PC-9 (cell line): ENCODE measurements around the gene CBX1. TPM values are rescaled to one million over a fixed set of nuclear protein-coding genes. Genes with fewer than 3 reads are reported as not detected.
"Not testable (repeated sequence)": the region's sequence is repeated elsewhere in the genome, so short reads cannot be mapped to it uniquely, and the experiment has no call there.

Experiments
- BruUV-seq: library from RNA; stranded (reverse); fragments of 400-500 nt; replicated peaks from 2 replicates; lab custom pipeline; 2021; lab: Mats Ljungman, UMichigan
- CTCF ChIA-PET: fragments of 300-600 bp; sonication (Branson Sonifier 250); formaldehyde crosslinking; loops from one replicate; lab custom pipeline; 2022; ENCODE audit warnings: antibody characterized with exemption; lab: Charles Lee
- POLR2A ChIA-PET: fragments of 300-600 bp; sonication (Branson Sonifier 250); formaldehyde crosslinking; loops from one replicate; lab custom pipeline; 2022; ENCODE audit warnings: antibody characterized with exemption; ENCODE audit not compliant: unreplicated experiment; lab: Charles Lee
- DNase-seq, 2 experiments: peaks; one replicate each; pipeline versions ENCODE4 v3.0.0 to v3.0.0-alpha.2; 2015 to 2022; ENCODE audit warnings: mixed read lengths in 1 of 2
- H2AFZ ChIP-seq: fragments of 200-600 bp; sonication (generic); 2 replicates; pipeline ENCODE4 v1.8.1; 2017; ENCODE audit warnings: antibody characterized with exemption
- H3F3A ChIP-seq: fragments of 200-600 bp; sonication (generic); 2 replicates; pipeline ENCODE4 v1.8.1; 2017; ENCODE audit warnings: antibody characterized with exemption, mild to moderate bottlenecking, low read depth; ENCODE audit not compliant: insufficient read depth
- H3K27ac ChIP-seq: fragments of 200-600 bp; sonication (generic); 2 replicates; pipeline ENCODE4 v1.6.1; 2016; ENCODE audit warnings: mixed run types
- H3K27me3 ChIP-seq: fragments of 200-600 bp; sonication (generic); 2 replicates; pipeline ENCODE4 v1.6.1; 2016; ENCODE audit warnings: low read depth, mixed run types; ENCODE audit not compliant: insufficient read depth
- H3K36me3 ChIP-seq: fragments of 200-600 bp; sonication (generic); 2 replicates; pipeline ENCODE4 v1.6.1; 2016; ENCODE audit warnings: low read depth, mixed run types
- H3K4me1 ChIP-seq: fragments of 200-600 bp; sonication (generic); replicated peaks from 2 replicates; pipeline ENCODE4 v1.6.1; 2016; ENCODE audit warnings: mixed run types; ENCODE audit not compliant: insufficient read depth
- H3K4me2 ChIP-seq: fragments of 200-600 bp; sonication (generic); 2 replicates; pipeline ENCODE4 v1.6.1; 2017; ENCODE audit warnings: mixed run types
- H3K4me3 ChIP-seq: fragments of 200-600 bp; sonication (generic); 2 replicates; pipeline ENCODE4 v1.6.1; 2016; ENCODE audit warnings: mixed run types
- H3K79me2 ChIP-seq: fragments of 200-600 bp; sonication (generic); 2 replicates; pipeline ENCODE4 v1.6.1; 2017; ENCODE audit warnings: low read depth, mixed run types
- H3K9me2 ChIP-seq: fragments of 200-600 bp; sonication (generic); 2 replicates; pipeline ENCODE4 v1.8.1; 2017; ENCODE audit warnings: mild to moderate bottlenecking; ENCODE audit not compliant: insufficient read depth
- H3K9me3 ChIP-seq: fragments of 200-600 bp; sonication (generic); 2 replicates; pipeline ENCODE4 v1.8.1; 2016; ENCODE audit warnings: low read depth; ENCODE audit not compliant: insufficient read depth
- H4K20me1 ChIP-seq: fragments of 200-600 bp; sonication (generic); 2 replicates; pipeline ENCODE4 v1.8.1; 2017; ENCODE audit not compliant: insufficient read depth
- CTCF ChIP-seq: fragments of 200-600 bp; sonication (generic); conservative IDR thresholded peaks from 2 replicates; pipeline ENCODE4 v1.6.1; 2017; ENCODE audit warnings: mixed run types, antibody characterized with exemption, mild to moderate bottlenecking, moderate library complexity
- EZH2 ChIP-seq: fragments of 200-600 bp; sonication (generic); IDR thresholded peaks from 2 replicates; pipeline ENCODE4 v1.8.0; 2017; ENCODE audit warnings: antibody characterized with exemption, low read depth
- intact Hi-C: fragments of 100-400 bp; cut with micrococcal nuclease; formaldehyde crosslinking; loops from one replicate; pipeline ENCODE4 v1.10.0; 2022; ENCODE audit not compliant: unreplicated experiment
- total RNA-seq: library from RNA; stranded (reverse); gene quantifications from 2 replicates; pipeline ENCODE4 v1.2.3, GENCODE V29; 2021

CBX1 gene
- total RNA-seq, 1 experiment from 2014 or later, result 93.9 TPM

- Histone ChIP-seq H3K79me2 (no peaks in the 10 kb centered on the region), H3F3A (peaks cover 12% of the 10 kb centered on the region; the same call in 1 of the 2 replicates), H3K27ac (no peak overlapping the region), H4K20me1 (no peaks in the 10 kb centered on the region), H3K4me2 (peak overlapping the region; percentile 74; the same call in 1 of the 2 replicates), H3K4me3 (no peak overlapping the region), H3K4me1 (no peaks in the 10 kb centered on the region), H3K36me3 (no peaks in the 10 kb centered on the region), H3K9me3 (no peaks in the 10 kb centered on the region), H3K9me2 (no peaks in the 10 kb centered on the region), H2AFZ (no peak overlapping the region), H3K27me3 (peaks cover 56% of the 10 kb centered on the region)
- POLR2A ChIA-PET, result no interaction called here
- TF ChIP-seq EZH2, result no peak
- TF ChIP-seq CTCF, result no peak
- CTCF ChIA-PET, result no interaction called here
- no peak for DNase-seq
- intact Hi-C loops, result no loop called here
- BruUV-seq, result no TSS peak
Observed at GRCh38 chr17:48036693-48037035, 64.6 kb downstream of the CBX1 start.

- intact Hi-C loops, result not testable (repeated sequence)
Observed at GRCh38 chr17:48034734-48035133, 66.5 kb downstream of the CBX1 start.

GRCh38 chr17:48031966-48032365, 69.3 kb downstream of the CBX1 start:
- no peak overlapping the region for H3K27ac ChIP-seq
- H3K9me3 ChIP-seq, result no peaks in the 10 kb centered on the region
- TF ChIP-seq CTCF (no peak), EZH2 (no peak)
- no peaks in the 10 kb centered on the region for H3K9me2 ChIP-seq
- no peaks in the 10 kb centered on the region for H3K36me3 ChIP-seq
- 0 out of 2 replicates have a peak, but pooled peaks cover 4% of the 10 kb centered on the region for H3F3A ChIP-seq
- DNase-seq, result no peak
- intact Hi-C loops, result no loop called here
- no peak overlapping the region for H3K4me2 ChIP-seq
- BruUV-seq, result no TSS peak
- no peaks in the 10 kb centered on the region for H3K79me2 ChIP-seq
- no peak overlapping the region for H2AFZ ChIP-seq
- ChIA-PET CTCF (no interaction called here), POLR2A (no interaction called here)
- peaks cover 3% of the 10 kb centered on the region; the same call in 1 of the 2 replicates for H3K4me1 ChIP-seq
- H3K4me3 ChIP-seq, result no peak overlapping the region
- H3K27me3 ChIP-seq, result peaks cover 32% of the 10 kb centered on the region
- no peaks in the 10 kb centered on the region for H4K20me1 ChIP-seq

More at GRCh38 chr17:48034734-48035133, 66.5 kb downstream of the CBX1 start:
- H3K9me3 ChIP-seq, H3K27ac ChIP-seq, H3K4me1 ChIP-seq, H3K36me3 ChIP-seq, H3K4me3 ChIP-seq, H3K9me2 ChIP-seq, H4K20me1 ChIP-seq, H3K4me2 ChIP-seq, BruUV-seq, H3F3A ChIP-seq, H2AFZ ChIP-seq, H3K79me2 ChIP-seq, POLR2A ChIA-PET, DNase-seq: not testable (repeated sequence)
- CTCF ChIA-PET, result interaction anchor here (0.5 to 0.7 kb wide), 2 partner anchors 99 to 171 kb away, joined by 4 read pairs; no protein-coding TSS in a partner anchor
- peaks cover 56% of the 10 kb centered on the region for H3K27me3 ChIP-seq

GRCh38 chr17:48030531-48030930, 70.7 kb downstream of the CBX1 start:
- no peaks in the 10 kb centered on the region for H3K9me3 ChIP-seq
- H3K4me1 ChIP-seq, result peaks cover 17% of the 10 kb centered on the region
- DNase-seq, result no peak
- no peaks in the 10 kb centered on the region for H3K36me3 ChIP-seq
- no TSS peak for BruUV-seq
- intact Hi-C loops, result no loop called here
- no peak overlapping the region for H3K4me2 ChIP-seq
- no peak overlapping the region for H3K4me3 ChIP-seq
- H3K27ac ChIP-seq, result no peak overlapping the region
- TF ChIP-seq CTCF, result no peak
- TF ChIP-seq EZH2, result no peak
- H4K20me1 ChIP-seq, result no peaks in the 10 kb centered on the region
- H2AFZ ChIP-seq, result no peak overlapping the region
- no peaks in the 10 kb centered on the region for H3K79me2 ChIP-seq
- H3K9me2 ChIP-seq, result no peaks in the 10 kb centered on the region
- CTCF ChIA-PET, result interaction anchor here (0.6 kb wide), 1 partner anchor 103 kb away, joined by 9 read pairs; no protein-coding TSS in a partner anchor
- peaks cover 9% of the 10 kb centered on the region for H3F3A ChIP-seq
- H3K27me3 ChIP-seq, result peaks cover 20% of the 10 kb centered on the region
- POLR2A ChIA-PET, result no interaction called here
